Suppressor macrophage treated with lipopolysaccharide for 1 hour (primary cell): ENCODE results near the gene AVEN.
"Not testable (repeated sequence)": the region's sequence is repeated elsewhere in the genome, so short reads cannot be mapped to it uniquely, and the experiment has no call there.

Experiments
- DNase-seq, 3 donors: peaks; one replicate each; pipeline ENCODE4 v3.0.0-alpha.2; 2020 to 2022

Gene AVEN, protein sequence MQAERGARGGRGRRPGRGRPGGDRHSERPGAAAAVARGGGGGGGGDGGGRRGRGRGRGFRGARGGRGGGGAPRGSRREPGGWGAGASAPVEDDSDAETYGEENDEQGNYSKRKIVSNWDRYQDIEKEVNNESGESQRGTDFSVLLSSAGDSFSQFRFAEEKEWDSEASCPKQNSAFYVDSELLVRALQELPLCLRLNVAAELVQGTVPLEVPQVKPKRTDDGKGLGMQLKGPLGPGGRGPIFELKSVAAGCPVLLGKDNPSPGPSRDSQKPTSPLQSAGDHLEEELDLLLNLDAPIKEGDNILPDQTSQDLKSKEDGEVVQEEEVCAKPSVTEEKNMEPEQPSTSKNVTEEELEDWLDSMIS

GRCh38 chr15:34038871-34039789 is at the start of gene AVEN:
AVEN (minus strand) TSS chr15:34039204; CDS start chr15:34039046, 158 bp downstream.
- DNase-seq, result peak; percentile 70 to 87 (median 76)

GRCh38 chr15:34085746-34086145 is 46.7 kb upstream of the AVEN start:
- DNase-seq, result no peak

DNA sequence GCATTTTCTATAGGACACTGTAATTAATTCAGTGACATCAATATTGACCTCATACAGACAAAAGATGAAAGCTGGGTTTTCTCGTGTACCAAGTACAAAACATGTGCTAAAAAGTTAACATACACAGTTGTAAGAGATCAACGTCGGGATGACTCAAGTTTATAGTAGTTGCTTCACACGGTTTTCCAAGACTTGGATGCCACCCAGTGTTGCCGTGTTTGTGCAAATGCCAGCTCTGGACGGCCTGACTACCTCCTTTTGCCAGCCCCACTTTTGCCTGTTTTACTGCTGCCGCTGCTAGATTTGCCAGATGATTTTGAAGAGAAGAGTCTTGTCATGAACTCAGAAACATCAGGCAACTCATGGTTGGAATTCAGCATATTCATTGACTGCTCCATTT is 45.1 kb upstream of the AVEN start:
- DNase-seq, result no peak

GRCh38 chr15:34079904-34080303 is 40.9 kb upstream of the AVEN start:
- DNase-seq, result no peak

GRCh38 chr15:34078900-34079299 is 39.9 kb upstream of the AVEN start:
- DNase-seq, result no peak

DNA sequence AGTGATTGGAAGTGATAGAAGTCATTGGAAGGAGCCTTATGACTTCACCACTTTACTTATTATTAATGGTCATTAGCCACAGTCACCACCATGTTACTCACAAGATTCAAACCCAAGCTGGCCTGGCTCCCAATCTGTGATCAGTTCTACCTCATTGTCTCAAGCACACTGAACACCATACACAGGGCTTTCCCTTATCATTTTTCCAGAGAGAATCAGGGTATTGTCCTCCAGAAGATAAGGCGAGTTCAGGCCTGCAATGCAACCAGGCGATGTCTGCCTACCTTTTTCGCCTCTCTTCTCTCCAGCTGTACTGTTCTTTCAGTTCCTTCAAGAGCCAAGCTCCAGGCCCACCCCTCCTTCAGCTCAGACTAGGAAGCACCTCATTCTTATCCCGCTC is 37.8 kb upstream of the AVEN start:
- DNase-seq, result no peak

DNA sequence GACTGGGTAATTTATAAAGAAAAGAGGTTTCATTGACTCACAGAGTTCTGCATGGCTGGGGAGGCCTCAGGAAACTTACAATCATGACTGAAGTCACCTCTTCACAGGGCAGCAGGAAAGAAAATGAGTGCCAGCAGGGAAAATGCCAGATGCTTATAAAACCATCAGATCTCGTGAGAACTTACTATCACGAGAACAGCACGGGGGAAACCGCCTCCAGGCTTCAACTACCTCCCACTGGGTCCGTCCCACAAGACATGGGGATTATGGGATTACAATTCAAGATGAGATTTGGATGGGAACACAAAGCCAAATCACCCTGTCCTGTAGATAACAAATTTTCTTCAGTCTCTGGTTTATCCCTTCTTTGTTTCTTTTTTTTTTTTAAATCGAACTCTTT is 31.0 kb upstream of the AVEN start:
- DNase-seq, result no peak

DNA sequence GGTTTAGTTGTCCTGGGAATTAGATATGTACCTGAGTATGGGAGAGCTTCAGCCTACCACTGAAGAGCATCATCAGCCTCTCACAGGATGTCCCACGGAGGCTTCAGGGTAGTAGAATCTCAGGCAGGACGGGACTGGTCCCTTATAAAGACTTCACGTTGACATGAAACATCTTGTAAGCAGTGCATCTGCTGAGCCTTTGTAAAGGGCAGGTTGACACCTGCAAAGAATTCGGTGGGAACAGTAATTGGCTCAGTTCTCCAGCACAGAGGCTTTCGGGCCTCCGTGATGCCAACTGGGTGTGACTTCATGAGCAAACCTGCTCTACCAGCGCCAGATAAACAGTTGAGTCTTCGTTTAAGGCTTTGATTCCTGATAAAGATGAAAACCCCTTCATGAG is 26.9 kb upstream of the AVEN start:
- no peak for DNase-seq

- DNase-seq, result no peak
These were observed 26.3 kb upstream of the AVEN start for GRCh38 chr15:34065261-34065660.

- no peak for DNase-seq
These were observed 25.4 kb upstream of the AVEN start for GRCh38 chr15:34064438-34064837.

- no peak for DNase-seq
These were observed 20.9 kb upstream of the AVEN start for GRCh38 chr15:34059946-34060345.

GRCh38 chr15:34059476-34059875 is 20.5 kb upstream of the AVEN start:
- DNase-seq, result no peak

DNA sequence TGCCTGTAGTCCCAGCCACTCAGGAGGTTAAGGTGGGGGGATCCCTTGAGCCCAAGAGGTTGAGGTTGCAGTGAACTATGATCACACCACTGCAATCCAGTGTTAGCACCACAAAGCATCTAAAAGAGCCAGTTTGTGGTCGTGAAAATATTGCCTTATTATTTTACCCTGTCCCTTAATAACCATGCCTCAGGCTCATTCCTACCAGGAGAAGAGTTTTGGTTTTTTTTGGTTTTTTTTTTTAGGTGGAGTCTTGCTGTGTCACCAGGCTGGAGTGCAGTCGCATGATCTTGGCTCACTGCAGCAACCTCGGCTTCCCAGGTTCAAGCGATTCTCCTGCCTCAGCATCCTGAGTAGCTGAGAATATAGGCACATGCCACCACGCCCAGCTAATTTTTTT is 17.9 kb upstream of the AVEN start:
- no peak for DNase-seq

DNA sequence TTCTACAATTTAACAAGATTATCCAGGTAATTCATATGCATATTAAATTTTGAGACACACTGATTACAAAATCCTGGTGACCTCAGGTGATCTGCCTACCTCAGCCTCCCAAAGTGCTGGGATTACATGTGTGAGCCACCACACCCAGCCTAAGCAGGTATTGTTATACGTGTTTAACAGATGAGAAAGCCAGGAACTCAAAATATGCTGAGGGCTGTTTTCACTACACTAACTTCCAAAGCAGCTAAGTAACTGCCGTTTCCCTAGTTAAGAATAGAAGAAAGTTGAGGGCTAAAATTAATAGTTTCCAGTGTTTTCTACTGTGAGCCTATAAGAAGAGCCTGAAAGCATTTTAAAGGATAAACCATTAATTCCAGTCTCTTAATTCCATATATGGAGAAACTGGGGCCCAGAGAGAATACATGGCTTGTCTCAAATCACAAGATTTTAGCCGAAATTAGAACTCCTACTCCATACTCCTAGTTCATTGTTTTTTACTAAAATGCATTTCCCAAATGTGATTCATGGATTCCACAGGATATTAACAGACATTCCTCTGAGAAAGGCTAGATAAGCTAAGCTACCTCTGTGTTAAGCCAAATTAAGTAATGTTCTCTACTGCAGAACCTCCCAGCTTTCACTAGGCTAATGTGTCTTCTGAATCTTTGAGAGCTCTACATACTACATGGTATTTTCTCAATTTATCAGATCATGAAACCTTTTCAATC is 17.0 kb upstream of the AVEN start:
- DNase-seq, result no peak

GRCh38 chr15:34054081-34054707 is 15.2 kb upstream of the AVEN start:
- no peak for DNase-seq

- DNase-seq, result not testable (repeated sequence)
These were observed 11.4 kb upstream of the AVEN start for GRCh38 chr15:34050385-34050784.

DNA sequence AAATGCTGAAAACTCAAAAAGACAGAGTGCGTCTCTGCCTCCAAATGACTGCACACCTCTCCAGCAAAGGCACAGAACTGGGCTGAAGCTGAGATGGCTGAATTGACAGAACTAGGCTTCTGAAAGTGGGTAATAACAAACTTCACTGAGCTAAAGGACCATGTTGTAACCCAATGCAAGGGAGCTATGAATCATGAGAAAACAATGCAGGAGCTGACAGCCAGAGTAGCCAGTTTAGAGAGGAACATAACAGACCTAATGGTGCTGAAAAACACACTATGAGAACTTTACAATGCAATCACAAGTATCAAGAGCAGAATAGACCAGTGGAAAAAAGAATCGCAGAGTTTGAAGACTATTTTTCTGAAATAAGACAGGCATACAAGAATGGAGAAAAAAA is 10.1 kb upstream of the AVEN start:
- no peak for DNase-seq

- DNase-seq, result no peak
These were observed 9.1 kb upstream of the AVEN start for GRCh38 chr15:34047893-34048775.

DNA sequence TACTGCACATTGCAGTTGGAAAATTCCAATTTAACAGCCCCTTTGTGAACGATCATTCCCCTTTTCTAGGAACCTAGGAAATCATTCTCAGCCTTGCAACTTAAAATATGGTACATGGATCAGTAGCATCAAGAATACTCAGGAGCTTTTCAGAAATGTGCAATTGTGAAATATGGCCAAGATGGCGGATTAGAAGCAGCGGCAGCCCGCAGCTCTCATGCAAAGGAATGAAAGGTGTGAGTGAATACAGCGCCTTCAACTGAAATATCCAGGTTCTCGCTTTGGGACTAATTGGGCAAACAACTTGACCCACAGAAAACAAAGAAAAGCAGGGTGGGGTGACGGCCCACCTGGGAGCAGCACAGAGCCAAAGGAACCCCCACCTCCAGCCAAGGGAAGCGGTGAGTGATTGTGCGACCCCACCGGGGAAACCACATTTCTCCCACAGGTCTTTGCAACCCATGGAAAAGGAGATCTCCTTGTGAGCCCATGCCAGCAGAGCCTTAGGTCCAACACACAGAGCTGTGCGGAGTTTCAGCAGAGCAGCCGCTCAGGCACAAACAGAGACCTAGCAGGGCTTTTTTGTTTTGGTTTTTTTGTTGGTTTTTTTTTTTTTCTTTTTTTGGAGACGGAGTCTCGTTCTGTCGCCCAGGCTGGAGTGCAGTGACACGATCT is 7.6 kb upstream of the AVEN start:
- no peak for DNase-seq

- no peak for DNase-seq
These were observed 4.8 kb upstream of the AVEN start for GRCh38 chr15:34043813-34044212.

DNA sequence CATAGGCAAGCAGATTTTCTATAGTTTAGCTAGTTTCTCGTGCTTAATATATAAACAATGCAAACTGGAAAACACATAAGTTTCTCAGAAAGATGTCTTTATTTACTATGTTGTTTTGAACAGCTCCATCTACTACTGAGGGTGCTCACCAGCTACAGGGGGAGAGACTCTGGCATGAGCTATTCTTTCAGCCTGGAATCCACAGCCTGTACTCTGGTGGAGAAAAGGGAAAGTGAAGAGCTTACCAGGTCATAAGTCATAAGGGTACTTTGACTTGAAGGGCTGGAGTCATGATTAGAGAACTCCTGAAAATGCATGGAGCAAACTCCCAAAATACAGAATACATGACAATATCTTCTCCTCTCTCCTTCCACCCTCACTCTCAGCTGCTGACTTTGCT is 4.4 kb upstream of the AVEN start:
- no peak for DNase-seq
